ENCODE measurements around the gene OOSP2.

Gene OOSP2, protein sequence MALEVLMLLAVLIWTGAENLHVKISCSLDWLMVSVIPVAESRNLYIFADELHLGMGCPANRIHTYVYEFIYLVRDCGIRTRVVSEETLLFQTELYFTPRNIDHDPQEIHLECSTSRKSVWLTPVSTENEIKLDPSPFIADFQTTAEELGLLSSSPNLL

DNA sequence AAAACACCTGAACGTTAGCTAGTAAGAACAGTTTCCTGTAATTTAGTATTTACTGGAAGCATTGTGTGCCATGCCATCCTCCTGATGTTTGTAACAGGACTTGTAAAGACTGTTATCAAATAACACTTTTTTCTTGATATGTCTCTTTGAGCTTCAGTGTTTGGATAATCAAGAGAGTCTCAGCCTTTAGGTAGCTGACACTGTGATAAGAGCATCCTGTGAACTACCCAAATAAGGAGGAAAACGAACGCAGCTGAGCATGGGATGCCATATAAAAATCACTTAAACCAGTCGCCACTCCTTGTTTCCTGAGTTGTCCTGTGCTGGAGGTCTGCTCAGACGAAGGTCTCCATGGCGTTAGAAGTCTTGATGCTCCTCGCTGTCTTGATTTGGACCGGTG, at the start of gene OOSP2:
Gene OOSP2, plus strand, starts transcription at position 301 of the 400 bp plus-strand sequence. Its CDS starts 51 bp downstream, at position 352.
- Histone ChIP-seq H3K4me3 (no peak within 1 kb of the TSS), H3K27ac (no peak within 1 kb of the TSS)
- DNase-seq (ENCODE audit: low spot score): no peak
- TF ChIP-seq, protein P1, sequence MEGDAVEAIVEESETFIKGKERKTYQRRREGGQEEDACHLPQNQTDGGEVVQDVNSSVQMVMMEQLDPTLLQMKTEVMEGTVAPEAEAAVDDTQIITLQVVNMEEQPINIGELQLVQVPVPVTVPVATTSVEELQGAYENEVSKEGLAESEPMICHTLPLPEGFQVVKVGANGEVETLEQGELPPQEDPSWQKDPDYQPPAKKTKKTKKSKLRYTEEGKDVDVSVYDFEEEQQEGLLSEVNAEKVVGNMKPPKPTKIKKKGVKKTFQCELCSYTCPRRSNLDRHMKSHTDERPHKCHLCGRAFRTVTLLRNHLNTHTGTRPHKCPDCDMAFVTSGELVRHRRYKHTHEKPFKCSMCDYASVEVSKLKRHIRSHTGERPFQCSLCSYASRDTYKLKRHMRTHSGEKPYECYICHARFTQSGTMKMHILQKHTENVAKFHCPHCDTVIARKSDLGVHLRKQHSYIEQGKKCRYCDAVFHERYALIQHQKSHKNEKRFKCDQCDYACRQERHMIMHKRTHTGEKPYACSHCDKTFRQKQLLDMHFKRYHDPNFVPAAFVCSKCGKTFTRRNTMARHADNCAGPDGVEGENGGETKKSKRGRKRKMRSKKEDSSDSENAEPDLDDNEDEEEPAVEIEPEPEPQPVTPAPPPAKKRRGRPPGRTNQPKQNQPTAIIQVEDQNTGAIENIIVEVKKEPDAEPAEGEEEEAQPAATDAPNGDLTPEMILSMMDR (IDR thresholded peaks at IDR 0.05): no peak

DNA sequence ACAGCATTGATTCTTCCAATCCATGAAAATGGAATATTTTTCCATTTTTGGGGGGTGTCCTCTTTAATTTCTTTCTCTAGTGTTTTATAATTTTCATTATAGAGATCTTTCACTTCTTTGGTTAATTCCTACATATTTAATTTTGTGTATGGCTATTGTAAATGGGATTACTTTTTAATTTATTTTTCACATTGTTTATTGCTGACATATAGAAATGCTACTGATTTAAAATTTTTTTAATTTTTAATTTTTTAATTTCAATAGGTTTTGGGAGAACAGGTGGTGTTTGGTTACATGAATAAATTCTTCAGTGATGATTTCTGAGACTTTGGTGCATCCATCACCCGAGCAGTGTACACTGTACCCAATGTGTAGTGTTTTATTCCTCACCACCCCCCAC, 49.8 kb upstream of the OOSP2 start:
- Histone ChIP-seq H3K4me3 (no peak overlapping the region), H3K27ac (no peak overlapping the region)
- DNase-seq (ENCODE audit: low spot score): no peak
- TF ChIP-seq, protein P1 (IDR thresholded peaks at IDR 0.05): no peak

DNA sequence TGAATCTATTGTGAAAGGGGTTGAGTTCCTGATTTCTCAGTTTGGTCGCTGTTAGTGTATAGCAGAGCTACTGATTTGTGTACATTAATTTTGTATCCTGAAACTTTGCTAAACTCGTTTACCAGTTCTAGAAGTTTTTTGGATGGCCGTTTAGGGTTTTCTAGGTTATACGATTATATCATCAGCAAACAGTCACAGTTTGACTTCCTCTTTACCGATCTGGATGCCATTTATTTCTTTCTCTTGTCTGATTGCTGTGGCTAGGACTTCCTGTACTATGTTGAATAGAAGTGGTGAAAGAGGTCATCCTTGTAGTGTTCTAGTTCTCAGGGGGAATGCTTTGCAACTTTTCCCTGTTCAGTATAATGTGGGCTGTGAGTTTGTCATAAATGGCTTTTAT, 47.8 kb upstream of the OOSP2 start:
- DNase-seq (ENCODE audit: low spot score): no peak
- TF ChIP-seq, protein P1 (IDR thresholded peaks at IDR 0.05): no peak
- no peak overlapping the region for H3K27ac ChIP-seq
- H3K4me3 ChIP-seq: no peak overlapping the region

DNA sequence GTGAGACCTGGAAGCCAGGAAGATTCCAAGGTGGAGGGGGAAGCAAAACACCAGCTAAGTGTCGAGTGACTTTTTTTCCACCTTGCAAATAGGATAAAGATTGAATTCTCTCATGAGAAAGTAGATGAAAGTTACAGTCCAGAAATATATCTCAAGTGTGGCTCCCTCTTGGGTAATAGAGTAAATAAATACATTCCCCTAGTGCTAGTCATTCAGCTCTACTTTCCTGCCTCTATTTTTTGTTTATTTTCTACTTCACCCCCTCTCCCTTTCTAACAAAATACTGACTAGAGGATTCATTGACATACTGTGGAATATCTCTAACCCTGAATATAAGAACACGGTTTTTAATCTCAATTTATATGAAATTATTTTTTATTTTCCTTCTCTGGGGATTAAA, 42.4 kb upstream of the OOSP2 start:
- DNase-seq (ENCODE audit: low spot score): no peak
- no peak overlapping the region for H3K27ac ChIP-seq
- TF ChIP-seq, protein P1 (IDR thresholded peaks at IDR 0.05): no peak
- no peak overlapping the region for H3K4me3 ChIP-seq

DNA sequence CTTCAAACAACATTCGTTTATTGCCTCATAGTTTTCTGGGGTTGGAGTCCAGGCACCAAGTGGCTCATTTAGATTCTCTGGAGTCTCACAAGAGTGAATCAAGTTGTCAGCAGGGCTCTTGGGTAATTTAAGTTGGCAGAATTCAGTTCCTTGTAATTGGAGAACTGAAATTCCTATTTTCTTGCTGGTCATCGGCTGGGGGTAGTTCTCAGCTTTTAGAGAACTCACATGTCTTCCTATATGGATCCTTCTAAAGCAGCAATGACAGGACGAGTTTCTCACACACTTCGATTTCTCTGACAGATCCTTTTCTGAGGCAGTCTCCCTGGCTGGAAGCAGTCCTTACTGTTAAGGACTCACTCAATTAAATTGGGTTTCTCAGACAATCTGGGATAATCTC, 40.5 kb upstream of the OOSP2 start:
- DNase-seq (ENCODE audit: low spot score): no peak
- no peak overlapping the region for H3K4me3 ChIP-seq
- H3K27ac ChIP-seq: no peak overlapping the region
- TF ChIP-seq, protein P1 (IDR thresholded peaks at IDR 0.05): no peak

DNA sequence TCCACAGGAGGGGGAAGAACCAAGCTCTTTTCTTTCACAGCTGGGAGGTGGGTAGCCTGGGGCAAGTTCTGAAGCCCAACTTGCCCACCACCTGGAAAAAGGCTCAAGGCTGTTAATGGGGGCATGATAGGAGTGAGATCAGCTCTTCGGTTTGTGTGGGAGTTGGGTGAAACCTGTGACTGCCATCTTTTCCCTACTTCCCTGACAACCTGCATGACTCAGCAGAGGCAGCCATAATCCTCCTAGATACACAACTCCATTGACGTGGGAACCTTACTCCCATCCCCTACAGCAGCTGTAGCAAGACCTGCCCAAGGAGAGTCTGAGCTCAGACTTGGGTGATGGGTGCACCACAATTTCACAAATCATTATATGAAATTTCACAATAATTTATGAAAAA, 36.5 kb upstream of the OOSP2 start:
- DNase-seq (ENCODE audit: low spot score): no peak
- TF ChIP-seq, protein P1 (IDR thresholded peaks at IDR 0.05): no peak
- H3K4me3 ChIP-seq: no peak overlapping the region
- H3K27ac ChIP-seq: no peak overlapping the region

DNA sequence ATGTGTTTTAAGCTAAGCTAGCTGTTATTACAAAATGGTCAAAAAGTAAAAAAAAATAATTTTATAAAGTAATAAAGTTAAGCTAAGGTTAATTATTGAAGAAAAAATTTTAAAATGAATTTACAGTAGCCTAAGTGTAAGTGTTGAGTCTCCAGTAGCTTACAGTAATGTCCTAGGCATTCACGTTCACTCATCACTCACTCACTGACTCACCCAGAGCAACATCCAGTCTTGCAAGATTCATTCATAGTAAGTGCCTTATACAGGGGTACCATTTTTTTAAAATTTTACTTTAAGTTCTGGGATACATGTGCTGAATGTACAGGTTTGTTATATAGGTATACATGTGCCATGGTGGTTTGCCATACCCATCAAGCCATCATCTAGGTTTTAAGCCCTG, 34.8 kb upstream of the OOSP2 start:
- TF ChIP-seq, protein P1 (IDR thresholded peaks at IDR 0.05): no peak
- DNase-seq (ENCODE audit: low spot score): no peak
- no peak overlapping the region for H3K4me3 ChIP-seq

More for the DNA sequence above, 34.8 kb upstream of the OOSP2 start:
- no peak overlapping the region for H3K27ac ChIP-seq

Measured in coronary artery (tissue), 2 donors.